IPS-18a (cell line): Measurements from ENCODE around the gene SNX1.
"Not testable (repeated sequence)": the region's sequence is repeated elsewhere in the genome, so short reads cannot be mapped to it uniquely, and the experiment has no call there.

Experiments used
- H3K27ac ChIP-seq: one replicate; pipeline ENCODE4 v1.5.1; 2013; ENCODE audit warnings: low read length
- H3K27me3 ChIP-seq: one replicate; pipeline ENCODE4 v1.6.1; 2013; ENCODE audit warnings: mild to moderate bottlenecking, low read length; ENCODE audit not compliant: control insufficient read depth, insufficient read depth
- H3K36me3 ChIP-seq: one replicate; pipeline ENCODE4 v1.6.1; 2013; ENCODE audit warnings: low read depth, low read length; ENCODE audit not compliant: control insufficient read depth
- H3K4me1 ChIP-seq: one replicate; pipeline ENCODE4 v1.6.1; 2013; ENCODE audit warnings: low read depth, low read length; ENCODE audit not compliant: control insufficient read depth
- H3K4me3 ChIP-seq: one replicate; pipeline ENCODE4 v1.5.1; 2013; ENCODE audit warnings: low read length
- H3K9ac ChIP-seq: one replicate; pipeline ENCODE4 v1.6.1; 2013; ENCODE audit warnings: mild to moderate bottlenecking, low read length, moderate library complexity
- H3K9me3 ChIP-seq: one replicate; pipeline ENCODE4 v1.6.1; 2013; ENCODE audit warnings: low read depth, low read length; ENCODE audit not compliant: control insufficient read depth

SNX1 gene

GRCh38 chr15:64060716-64061115 lies 35.1 kb upstream of the SNX1 start:
- no peak overlapping the region for H3K4me3 ChIP-seq
- no peaks in the 10 kb centered on the region for H3K27me3 ChIP-seq
- H3K9me3 ChIP-seq: no peaks in the 10 kb centered on the region
- no peaks in the 10 kb centered on the region for H3K36me3 ChIP-seq
- H3K27ac ChIP-seq: no peak overlapping the region
- H3K9ac ChIP-seq: no peak overlapping the region
- H3K4me1 ChIP-seq: no peaks in the 10 kb centered on the region

DNA sequence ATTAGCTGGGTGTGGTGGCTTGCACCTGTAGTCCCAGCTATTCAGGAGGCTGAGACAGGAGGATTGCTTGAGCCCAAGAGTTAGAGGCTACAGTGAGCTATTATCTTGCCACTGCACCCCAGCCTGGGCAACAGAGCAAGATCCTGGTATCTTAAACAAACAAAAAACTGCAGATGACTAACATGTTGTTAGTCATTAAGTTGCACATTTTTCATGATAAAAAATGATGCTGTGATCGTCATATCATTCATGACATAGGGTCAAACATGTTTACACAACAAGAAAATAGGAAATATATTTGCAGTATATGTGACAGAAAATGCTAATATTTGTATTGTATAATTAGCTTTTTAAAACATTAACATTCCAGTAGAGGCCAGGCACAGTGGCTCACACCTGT lies 29.3 kb upstream of the SNX1 start:
- Histone ChIP-seq H3K9me3 (no peaks in the 10 kb centered on the region), H3K27me3 (no peaks in the 10 kb centered on the region), H3K4me3 (no peak overlapping the region), H3K4me1 (no peaks in the 10 kb centered on the region), H3K9ac (no peak overlapping the region), H3K36me3 (peaks cover 5% of the 10 kb centered on the region), H3K27ac (no peak overlapping the region)

- no peak overlapping the region for H3K27ac ChIP-seq
- no peak overlapping the region for H3K9ac ChIP-seq
- H3K36me3 ChIP-seq: peaks cover 10% of the 10 kb centered on the region
Measured at GRCh38 chr15:64067564-64068030, 28.2 kb upstream of the SNX1 start.

DNA sequence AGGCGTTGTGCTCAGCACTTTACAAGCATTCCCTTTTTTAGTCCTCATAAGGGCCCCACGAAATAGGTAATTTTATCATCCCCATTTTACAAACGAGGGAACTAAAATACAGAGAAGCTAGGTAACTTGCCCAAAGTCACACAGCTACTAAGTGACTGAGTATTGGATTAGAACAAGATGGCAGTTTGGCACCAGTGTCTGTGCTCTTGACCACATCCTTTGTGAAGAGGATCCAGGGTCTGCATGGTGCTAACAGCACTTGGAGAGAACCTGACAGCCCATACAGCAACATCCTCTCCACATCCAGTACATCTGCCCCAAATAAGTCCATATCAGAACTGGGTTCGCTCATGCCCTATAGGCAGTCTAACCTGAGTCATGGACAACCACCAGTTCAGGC lies 27.6 kb upstream of the SNX1 start:
- Histone ChIP-seq H3K4me1 (no peaks in the 10 kb centered on the region), H3K27ac (no peak overlapping the region), H3K9ac (no peak overlapping the region), H3K9me3 (no peaks in the 10 kb centered on the region), H3K27me3 (no peaks in the 10 kb centered on the region), H3K4me3 (no peak overlapping the region), H3K36me3 (peaks cover 15% of the 10 kb centered on the region)

More at GRCh38 chr15:64067564-64068030, 28.2 kb upstream of the SNX1 start:
- H3K4me1 ChIP-seq: no peaks in the 10 kb centered on the region
- H3K27me3 ChIP-seq: no peaks in the 10 kb centered on the region
- no peaks in the 10 kb centered on the region for H3K9me3 ChIP-seq
- H3K4me3 ChIP-seq: no peak overlapping the region

- H3K36me3 ChIP-seq: peaks cover 17% of the 10 kb centered on the region
- H3K9me3 ChIP-seq: no peaks in the 10 kb centered on the region
- no peak overlapping the region for H3K9ac ChIP-seq
- no peak overlapping the region for H3K4me3 ChIP-seq
- H3K4me1 ChIP-seq: no peaks in the 10 kb centered on the region
- H3K27ac ChIP-seq: no peak overlapping the region
- no peaks in the 10 kb centered on the region for H3K27me3 ChIP-seq
Measured at GRCh38 chr15:64070106-64070505, 25.7 kb upstream of the SNX1 start.

DNA sequence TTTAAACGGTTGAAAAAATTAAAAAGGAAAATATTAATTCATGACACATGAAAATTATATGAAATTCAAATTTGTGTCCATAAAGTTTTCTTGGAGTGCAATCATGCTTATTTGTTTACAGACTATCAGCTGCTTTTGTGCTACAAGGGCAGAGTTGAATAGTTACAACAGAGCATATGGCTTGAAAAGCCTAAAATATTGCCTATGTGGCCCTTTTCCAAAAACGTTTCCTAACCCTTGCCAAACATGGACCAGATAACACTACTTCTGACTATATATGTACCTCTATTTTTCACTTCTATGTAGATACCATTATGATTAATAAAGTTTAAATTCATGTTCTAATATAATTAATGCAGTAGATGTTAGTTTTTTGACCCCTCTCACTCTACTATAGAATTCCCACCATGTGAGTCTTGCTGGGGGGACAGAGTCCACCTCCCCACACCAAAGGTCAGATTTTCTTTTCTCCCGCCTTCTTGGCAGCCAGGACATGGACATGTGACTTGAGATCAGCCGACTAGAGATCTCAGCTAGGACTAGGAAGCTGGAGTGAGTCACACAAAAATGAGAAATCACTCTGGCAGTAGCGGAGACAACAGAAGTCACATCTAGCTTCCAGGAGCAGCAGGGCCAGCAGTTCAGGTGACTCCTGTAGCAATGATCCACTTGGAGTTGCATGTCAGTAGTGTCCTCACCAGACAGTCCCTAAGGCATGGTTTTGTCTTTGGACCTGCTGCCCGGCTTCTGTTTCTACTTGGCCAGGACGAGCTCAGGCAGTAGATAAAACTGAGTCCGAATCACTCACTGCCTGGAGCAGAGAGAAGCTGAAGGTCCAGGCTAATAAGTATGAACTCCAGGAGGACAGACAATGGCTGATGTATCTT lies 24.6 kb upstream of the SNX1 start:
- Histone ChIP-seq H3K4me3 (no peak overlapping the region), H3K27me3 (no peaks in the 10 kb centered on the region), H3K36me3 (peaks cover 20% of the 10 kb centered on the region), H3K4me1 (no peaks in the 10 kb centered on the region), H3K9me3 (no peaks in the 10 kb centered on the region), H3K27ac (no peak overlapping the region), H3K9ac (no peak overlapping the region)

- Histone ChIP-seq H3K9ac (no peak overlapping the region), H3K27ac (no peak overlapping the region), H3K9me3 (no peaks in the 10 kb centered on the region), H3K4me1 (no peaks in the 10 kb centered on the region), H3K36me3 (peaks cover 20% of the 10 kb centered on the region), H3K4me3 (no peak overlapping the region), H3K27me3 (no peaks in the 10 kb centered on the region)
Measured at GRCh38 chr15:64071931-64072765, 23.6 kb upstream of the SNX1 start.

GRCh38 chr15:64072812-64073211 lies 23.0 kb upstream of the SNX1 start:
- Histone ChIP-seq H3K27me3 (no peaks in the 10 kb centered on the region), H3K9me3 (no peaks in the 10 kb centered on the region), H3K9ac (no peak overlapping the region), H3K4me3 (no peak overlapping the region), H3K27ac (no peak overlapping the region), H3K36me3 (peaks cover 20% of the 10 kb centered on the region), H3K4me1 (no peaks in the 10 kb centered on the region)

- peaks cover 20% of the 10 kb centered on the region for H3K36me3 ChIP-seq
- not testable (repeated sequence) for H3K4me1 ChIP-seq, H3K9me3 ChIP-seq, H3K27ac ChIP-seq, H3K27me3 ChIP-seq, H3K4me3 ChIP-seq, H3K9ac ChIP-seq
Measured at GRCh38 chr15:64073496-64073895, 22.3 kb upstream of the SNX1 start.

DNA sequence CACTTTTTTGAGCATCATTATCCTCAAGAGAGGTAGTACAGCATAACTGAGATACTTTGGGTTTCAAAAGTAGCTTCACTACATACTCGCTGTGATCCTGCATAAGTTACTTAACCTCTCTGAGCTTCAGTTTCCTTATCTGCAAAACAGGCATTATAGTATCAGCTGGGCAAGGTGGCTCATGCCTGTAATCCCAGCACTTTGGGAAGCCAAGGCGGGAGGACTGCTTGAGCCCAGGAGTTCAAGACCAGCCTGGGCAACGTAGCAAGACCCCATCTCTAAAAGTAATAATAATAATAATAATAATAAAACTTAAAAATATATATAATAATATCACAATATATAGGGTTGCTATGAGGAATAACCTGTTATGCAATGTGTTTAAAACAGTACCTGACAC lies 13.0 kb upstream of the SNX1 start:
- Histone ChIP-seq H3K27me3 (no peaks in the 10 kb centered on the region), H3K9ac (no peak overlapping the region), H3K9me3 (no peaks in the 10 kb centered on the region), H3K4me1 (no peaks in the 10 kb centered on the region), H3K4me3 (no peak overlapping the region), H3K36me3 (peaks cover 4% of the 10 kb centered on the region), H3K27ac (no peak overlapping the region)

- no peak overlapping the region for H3K9ac ChIP-seq
- no peak overlapping the region for H3K27ac ChIP-seq
- H3K9me3 ChIP-seq: no peaks in the 10 kb centered on the region
- no peaks in the 10 kb centered on the region for H3K27me3 ChIP-seq
- peaks cover 9% of the 10 kb centered on the region for H3K36me3 ChIP-seq
- no peak overlapping the region for H3K4me3 ChIP-seq
- peaks cover 8% of the 10 kb centered on the region for H3K4me1 ChIP-seq
Measured at GRCh38 chr15:64089543-64090280, 6.1 kb upstream of the SNX1 start.
